ENCODE results near the gene ADAMTS7. TPM values are rescaled to one million over a fixed set of nuclear protein-coding genes. Genes with fewer than 3 reads are reported as not detected.
A peak's percentile ranks its signal among the peaks of the same experiment; 100 is the strongest.
"Not testable (repeated sequence)": the region's sequence is repeated elsewhere in the genome, so short reads cannot be mapped to it uniquely, and the experiment has no call there.

ADAMTS7 gene
- total RNA-seq, 1 experiment from 2014 or later: 14.3 TPM

GRCh38 chr15:78800806-78801205 lies 10.5 kb downstream of the ADAMTS7 start:
- DNase-seq: no peak
- Histone ChIP-seq H3K27me3 (ENCODE audit: control insufficient read depth, insufficient read depth, low read length) (no peaks in the 10 kb centered on the region), H3K36me3 (replicated peaks; ENCODE audit: control insufficient read depth, insufficient read depth, low read length) (peaks cover 4% of the 10 kb centered on the region), H3K4me3 (ENCODE audit: insufficient read depth, low read depth, low read length) (no peak overlapping the region)

DNA sequence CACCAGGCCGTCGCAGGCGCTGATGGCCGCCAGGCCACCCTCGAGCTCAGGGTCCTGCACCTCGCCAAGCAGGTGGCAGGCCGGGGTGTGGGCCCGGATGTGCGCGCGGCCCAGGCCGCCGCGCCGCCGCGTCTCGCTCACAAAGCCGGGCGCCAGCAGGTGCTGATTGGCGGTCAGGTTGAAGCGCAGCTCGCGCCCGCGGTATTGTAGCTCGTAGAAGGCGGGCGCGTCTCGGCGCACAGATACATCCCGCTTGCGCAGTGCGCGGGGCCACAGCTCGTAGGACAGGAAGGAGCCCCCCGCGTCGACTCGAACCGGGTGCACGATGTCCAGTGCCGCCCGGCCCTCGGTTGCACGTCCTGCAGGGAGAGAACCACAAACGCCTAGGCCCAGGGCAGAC lies 11.1 kb downstream of the ADAMTS7 start:
- Histone ChIP-seq H3K36me3 (replicated peaks; ENCODE audit: control insufficient read depth, insufficient read depth, low read length) (peaks cover 8% of the 10 kb centered on the region), H3K4me3 (ENCODE audit: insufficient read depth, low read depth, low read length) (no peak overlapping the region), H3K27me3 (ENCODE audit: control insufficient read depth, insufficient read depth, low read length) (no peaks in the 10 kb centered on the region)
- DNase-seq: peak; percentile 54

- not testable (repeated sequence) for H3K36me3 ChIP-seq (replicated peaks; ENCODE audit: control insufficient read depth, insufficient read depth, low read length); H3K4me3 ChIP-seq (ENCODE audit: insufficient read depth, low read depth, low read length); DNase-seq; H3K27me3 ChIP-seq (ENCODE audit: control insufficient read depth, insufficient read depth, low read length)
Observed at GRCh38 chr15:78799102-78799501, 12.2 kb downstream of the ADAMTS7 start.

- not testable (repeated sequence) for H3K4me3 ChIP-seq (ENCODE audit: insufficient read depth, low read depth, low read length); H3K36me3 ChIP-seq (replicated peaks; ENCODE audit: control insufficient read depth, insufficient read depth, low read length); DNase-seq; H3K27me3 ChIP-seq (ENCODE audit: control insufficient read depth, insufficient read depth, low read length)
Observed at GRCh38 chr15:78798355-78798754, 12.9 kb downstream of the ADAMTS7 start.

DNA sequence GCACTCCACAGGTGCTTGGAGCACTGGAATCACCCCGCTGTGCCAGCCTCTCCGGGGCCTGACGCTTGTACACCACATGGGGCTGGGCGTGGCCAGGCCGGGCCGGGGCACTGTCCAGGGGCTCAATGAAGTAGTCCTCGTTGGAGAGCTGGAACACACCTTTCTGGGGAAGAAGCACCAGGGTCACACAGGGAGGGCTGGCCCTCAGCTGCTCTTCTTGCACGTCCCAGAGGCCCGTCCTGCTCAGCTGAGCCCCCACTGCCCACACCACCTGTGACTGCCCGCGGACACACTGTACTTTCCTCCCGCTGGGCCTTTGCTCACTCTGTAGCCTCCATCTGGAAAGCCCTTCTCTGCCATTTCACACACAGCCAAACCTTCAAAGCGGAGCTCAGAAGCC lies 13.3 kb downstream of the ADAMTS7 start:
- Histone ChIP-seq H3K27me3 (ENCODE audit: control insufficient read depth, insufficient read depth, low read length) (no peaks in the 10 kb centered on the region), H3K4me3 (ENCODE audit: insufficient read depth, low read depth, low read length) (no peak overlapping the region), H3K36me3 (replicated peaks; ENCODE audit: control insufficient read depth, insufficient read depth, low read length) (peaks cover 9% of the 10 kb centered on the region)
- DNase-seq: no peak

GRCh38 chr15:78796510-78796909 lies 14.8 kb downstream of the ADAMTS7 start:
- DNase-seq: no peak
- Histone ChIP-seq H3K4me3 (ENCODE audit: insufficient read depth, low read depth, low read length) (no peak overlapping the region), H3K36me3 (replicated peaks; ENCODE audit: control insufficient read depth, insufficient read depth, low read length) (peaks cover 10% of the 10 kb centered on the region), H3K27me3 (ENCODE audit: control insufficient read depth, insufficient read depth, low read length) (no peaks in the 10 kb centered on the region)

DNA sequence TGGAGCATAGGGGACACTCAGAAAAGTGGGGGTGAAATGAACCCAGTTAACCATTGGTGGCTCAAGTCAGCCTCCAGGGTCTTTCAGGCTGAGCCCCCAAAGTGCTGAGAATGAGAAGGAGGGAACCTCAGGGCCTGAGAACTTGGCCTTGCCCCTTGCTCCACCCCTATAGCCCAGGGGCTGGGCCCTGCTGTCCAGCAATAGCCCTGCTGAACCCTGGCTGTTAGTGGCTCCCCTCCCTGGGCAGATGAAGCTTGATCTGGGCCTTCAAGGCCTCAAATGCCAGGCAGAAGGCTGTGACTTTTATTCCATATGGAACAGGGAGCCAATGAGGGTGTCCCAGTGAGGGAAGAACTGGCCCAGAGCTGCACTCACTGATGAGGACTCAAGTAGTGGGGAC lies 16.2 kb downstream of the ADAMTS7 start:
- no peak for DNase-seq
- Histone ChIP-seq H3K36me3 (replicated peaks; ENCODE audit: control insufficient read depth, insufficient read depth, low read length) (peaks cover 12% of the 10 kb centered on the region), H3K4me3 (ENCODE audit: insufficient read depth, low read depth, low read length) (no peak overlapping the region), H3K27me3 (ENCODE audit: control insufficient read depth, insufficient read depth, low read length) (no peaks in the 10 kb centered on the region)

DNA sequence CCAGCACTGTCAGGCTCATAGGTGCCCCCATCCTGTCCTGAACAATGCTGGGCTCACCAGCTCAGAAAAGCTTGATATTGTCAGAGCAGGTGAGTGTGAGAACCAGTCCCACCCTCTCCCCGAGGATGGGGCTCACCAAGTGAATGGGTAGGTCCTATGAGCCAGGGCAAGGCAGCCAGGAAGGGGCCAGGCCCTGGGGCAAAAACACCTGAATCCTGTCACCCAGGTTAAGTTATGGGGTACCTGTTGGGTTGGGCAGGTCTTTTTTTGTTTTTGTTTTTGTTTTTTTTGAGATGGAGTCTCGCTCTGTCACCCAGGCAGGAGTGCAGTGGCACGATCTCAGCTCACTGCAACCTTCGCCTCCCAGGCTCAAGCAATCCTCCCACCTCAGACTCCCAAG lies 16.8 kb downstream of the ADAMTS7 start:
- not testable (repeated sequence) for H3K4me3 ChIP-seq (ENCODE audit: insufficient read depth, low read depth, low read length); H3K27me3 ChIP-seq (ENCODE audit: control insufficient read depth, insufficient read depth, low read length); DNase-seq
- peaks cover 12% of the 10 kb centered on the region for H3K36me3 ChIP-seq (replicated peaks; ENCODE audit: control insufficient read depth, insufficient read depth, low read length)

DNA sequence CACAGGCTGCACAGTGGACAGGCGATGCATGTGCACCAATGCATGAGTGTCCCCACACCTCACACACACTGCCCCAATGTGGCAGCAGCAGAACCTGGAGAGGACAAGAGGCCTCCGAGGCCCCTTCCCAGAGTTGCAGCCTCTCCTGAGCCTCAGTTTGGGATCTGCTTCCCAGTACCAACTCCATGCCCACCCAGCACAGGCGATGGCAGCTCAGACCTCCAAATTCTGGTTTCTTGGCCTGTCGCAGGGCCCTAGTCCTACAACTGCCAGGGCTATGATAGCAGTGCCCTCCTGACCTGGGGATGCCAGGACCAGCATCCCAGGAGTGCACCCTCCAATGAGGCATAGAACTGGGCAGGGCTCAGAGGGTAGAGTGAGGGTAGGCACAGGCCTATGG lies 19.9 kb downstream of the ADAMTS7 start:
- peaks cover 21% of the 10 kb centered on the region for H3K36me3 ChIP-seq (replicated peaks; ENCODE audit: control insufficient read depth, insufficient read depth, low read length)
- H3K4me3 ChIP-seq (ENCODE audit: insufficient read depth, low read depth, low read length): no peak overlapping the region
- no peak for DNase-seq
- no peaks in the 10 kb centered on the region for H3K27me3 ChIP-seq (ENCODE audit: control insufficient read depth, insufficient read depth, low read length)

DNA sequence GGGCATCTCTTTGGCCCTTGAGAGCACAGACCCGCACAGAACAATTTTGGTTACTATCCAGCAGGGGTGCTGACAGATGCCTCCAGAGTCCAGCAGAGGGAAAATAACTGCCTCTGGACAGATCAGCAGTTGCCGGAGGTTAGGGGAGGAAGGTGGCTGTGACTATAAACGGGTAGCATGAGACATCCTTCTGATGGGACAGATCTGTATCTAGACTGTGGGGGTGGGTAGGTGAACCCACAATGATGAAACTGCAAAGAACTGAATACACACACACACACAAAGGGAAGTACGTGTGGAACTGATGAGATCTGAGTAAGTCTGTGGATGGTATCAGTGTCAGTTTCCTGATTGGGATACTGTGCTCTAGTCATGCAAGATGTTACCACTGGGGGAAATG lies 21.2 kb downstream of the ADAMTS7 start:
- H3K27me3 ChIP-seq (ENCODE audit: control insufficient read depth, insufficient read depth, low read length): no peaks in the 10 kb centered on the region
- no peak for DNase-seq
- H3K4me3 ChIP-seq (ENCODE audit: insufficient read depth, low read depth, low read length): no peak overlapping the region
- peaks cover 15% of the 10 kb centered on the region for H3K36me3 ChIP-seq (replicated peaks; ENCODE audit: control insufficient read depth, insufficient read depth, low read length)

GRCh38 chr15:78789615-78790014 lies 21.6 kb downstream of the ADAMTS7 start:
- Histone ChIP-seq H3K27me3 (ENCODE audit: control insufficient read depth, insufficient read depth, low read length) (no peaks in the 10 kb centered on the region), H3K36me3 (replicated peaks; ENCODE audit: control insufficient read depth, insufficient read depth, low read length) (peaks cover 15% of the 10 kb centered on the region), H3K4me3 (ENCODE audit: insufficient read depth, low read depth, low read length) (no peak overlapping the region)
- no peak for DNase-seq

DNA sequence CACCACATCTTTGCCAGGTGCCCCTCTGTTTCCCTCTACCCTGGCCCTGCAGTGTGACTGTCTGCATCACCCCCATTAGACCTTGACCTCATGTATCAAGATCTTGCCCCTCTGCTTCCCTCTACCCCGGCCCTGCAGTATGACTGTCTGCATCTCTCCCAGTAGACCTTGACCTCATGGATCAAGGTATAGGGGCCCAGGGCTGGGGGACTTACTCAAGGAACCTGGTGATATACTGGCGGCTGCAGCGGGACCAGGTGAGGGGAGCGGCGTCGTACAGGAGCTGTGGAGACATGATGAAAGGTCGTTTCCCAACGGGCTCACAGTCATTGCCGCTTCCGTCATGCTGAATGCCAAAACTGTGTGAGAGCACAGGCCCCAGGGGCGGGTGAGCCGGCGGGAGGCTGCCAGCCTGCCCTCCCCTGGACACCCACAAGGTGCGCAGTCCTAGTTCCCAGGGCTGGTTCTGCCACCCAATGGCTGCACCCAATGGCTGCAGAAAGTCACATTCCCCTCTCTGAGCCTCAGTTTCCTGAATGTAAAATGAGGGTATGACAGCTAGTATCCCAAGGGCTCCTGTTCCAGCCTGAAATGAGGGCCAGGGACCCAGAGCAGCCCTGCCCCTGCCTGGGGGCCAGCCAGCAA lies 23.1 kb downstream of the ADAMTS7 start:
- peaks cover 15% of the 10 kb centered on the region for H3K36me3 ChIP-seq (replicated peaks; ENCODE audit: control insufficient read depth, insufficient read depth, low read length)
- DNase-seq: no peak

GRCh38 chr15:78782402-78782801 lies 28.9 kb downstream of the ADAMTS7 start:
- H3K27me3 ChIP-seq (ENCODE audit: control insufficient read depth, insufficient read depth, low read length); H3K4me3 ChIP-seq (ENCODE audit: insufficient read depth, low read depth, low read length); H3K36me3 ChIP-seq (replicated peaks; ENCODE audit: control insufficient read depth, insufficient read depth, low read length); DNase-seq: not testable (repeated sequence)

More for the DNA sequence above, 23.1 kb downstream of the ADAMTS7 start:
- H3K27me3 ChIP-seq (ENCODE audit: control insufficient read depth, insufficient read depth, low read length): no peaks in the 10 kb centered on the region
- no peak overlapping the region for H3K4me3 ChIP-seq (ENCODE audit: insufficient read depth, low read depth, low read length)

DNA sequence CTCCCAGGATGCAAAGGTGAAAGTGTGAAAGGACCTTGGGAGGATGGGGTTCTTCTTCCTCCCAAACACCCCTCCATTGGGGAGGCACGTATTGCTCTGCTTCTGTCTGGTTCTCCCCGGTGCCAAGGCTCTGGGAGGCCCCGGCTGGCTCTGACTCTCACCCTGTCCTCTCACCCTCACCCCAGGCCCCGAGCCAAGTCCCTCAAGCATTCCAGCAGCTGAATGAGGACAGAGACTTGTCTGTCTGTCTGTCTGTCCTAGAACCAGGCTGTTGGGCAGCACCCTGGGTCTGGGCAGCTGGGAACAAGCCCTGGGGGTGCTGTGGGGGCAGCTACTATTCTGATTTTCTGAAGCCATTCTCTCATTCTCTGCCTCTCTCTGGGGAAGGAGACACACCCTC lies 29.9 kb downstream of the ADAMTS7 start:
- H3K4me3 ChIP-seq (ENCODE audit: insufficient read depth, low read depth, low read length); H3K27me3 ChIP-seq (ENCODE audit: control insufficient read depth, insufficient read depth, low read length); DNase-seq; H3K36me3 ChIP-seq (replicated peaks; ENCODE audit: control insufficient read depth, insufficient read depth, low read length): not testable (repeated sequence)

GRCh38 chr15:78779975-78780374 lies 31.3 kb downstream of the ADAMTS7 start:
- not testable (repeated sequence) for DNase-seq; H3K27me3 ChIP-seq (ENCODE audit: control insufficient read depth, insufficient read depth, low read length); H3K36me3 ChIP-seq (replicated peaks; ENCODE audit: control insufficient read depth, insufficient read depth, low read length)

More at GRCh38 chr15:78779975-78780374, 31.3 kb downstream of the ADAMTS7 start:
- not testable (repeated sequence) for H3K4me3 ChIP-seq (ENCODE audit: insufficient read depth, low read depth, low read length)

All from H7 (cell line).